Activated CD4-positive, alpha-beta T cell treated with anti-CD3 and anti-CD28 coated beads for 24 hours (primary cell): ENCODE measurements around the gene EYA3.
A peak's percentile ranks its signal among the peaks of the same experiment; 100 is the strongest.

Source experiments
- DNase-seq, 2 donors: peaks; one replicate each; pipeline ENCODE4 v3.0.0-alpha.2; 2020; ENCODE audit warnings: low read depth in 2 of 2

The EYA3 gene

GRCh38 chr1:28073867-28074266 lies 14.5 kb downstream of the EYA3 start:
- DNase-seq = no peak

GRCh38 chr1:28071813-28072212 lies 16.6 kb downstream of the EYA3 start:
- no peak for DNase-seq

- no peak for DNase-seq
Measured at GRCh38 chr1:28070725-28071593, 17.5 kb downstream of the EYA3 start.

- no peak for DNase-seq
Measured at GRCh38 chr1:28067523-28068090, 20.8 kb downstream of the EYA3 start.

- DNase-seq = no peak
Measured at GRCh38 chr1:28066393-28067154, 21.8 kb downstream of the EYA3 start.

- DNase-seq = no peak
Measured at GRCh38 chr1:28064064-28064463, 24.3 kb downstream of the EYA3 start.

- no peak for DNase-seq
Measured at GRCh38 chr1:28062806-28063205, 25.6 kb downstream of the EYA3 start.

- no peak for DNase-seq
Measured at GRCh38 chr1:28058971-28059878, 29.2 kb downstream of the EYA3 start.

GRCh38 chr1:28058168-28058567 lies 30.2 kb downstream of the EYA3 start:
- DNase-seq = no peak

- peak; percentile 27 to 44 for DNase-seq
Measured at GRCh38 chr1:28056129-28056925, 32.1 kb downstream of the EYA3 start.

- no peak for DNase-seq
Measured at GRCh38 chr1:28050776-28051175, 37.6 kb downstream of the EYA3 start.

- no peak for DNase-seq
Measured at GRCh38 chr1:28046716-28047115, 41.7 kb downstream of the EYA3 start.

- DNase-seq = no peak
Measured at GRCh38 chr1:28045777-28046176, 42.6 kb downstream of the EYA3 start.

- DNase-seq = no peak
Measured at GRCh38 chr1:28044399-28044798, 44.0 kb downstream of the EYA3 start.

GRCh38 chr1:28039341-28039740 lies 49.1 kb downstream of the EYA3 start:
- DNase-seq = no peak

GRCh38 chr1:28037946-28038345 lies 50.5 kb downstream of the EYA3 start:
- DNase-seq = no peak

GRCh38 chr1:28037206-28037605 lies 51.2 kb downstream of the EYA3 start:
- no peak for DNase-seq

GRCh38 chr1:28036431-28036830 lies 52.0 kb downstream of the EYA3 start:
- DNase-seq = no peak

GRCh38 chr1:28035420-28035819 lies 53.0 kb downstream of the EYA3 start:
- DNase-seq = no peak

GRCh38 chr1:28032281-28032680 lies 56.1 kb downstream of the EYA3 start:
- no peak for DNase-seq

GRCh38 chr1:28031173-28031572 lies 57.2 kb downstream of the EYA3 start:
- DNase-seq = no peak
